HL-60 (cell line): ENCODE data around the gene PSMB10.

Source experiments
- GABPA ChIP-seq: IDR thresholded peaks from 2 replicates; pipeline ENCODE4 v1.6.1; 2012; ENCODE audit warnings: low read depth
- POLR2AphosphoS5 ChIP-seq: IDR thresholded peaks from 2 replicates; pipeline ENCODE4 v1.6.1; 2012; ENCODE audit warnings: low read depth
- SPI1 ChIP-seq: IDR thresholded peaks from 2 replicates; pipeline ENCODE4 v1.6.1; 2012; ENCODE audit warnings: low read depth, mild to moderate bottlenecking, borderline replicate concordance
- TF ChIP-seq, protein P1 (sequence below): IDR thresholded peaks from one replicate; pipeline ENCODE4 v1.5.1; 2011; ENCODE audit warnings: low read length, control low read depth, inconsistent platforms; ENCODE audit not compliant: insufficient read depth
- TF ChIP-seq, protein P2 (sequence below): IDR thresholded peaks from 2 replicates; pipeline ENCODE4 v1.6.1; 2012; ENCODE audit warnings: low read depth; ENCODE audit not compliant: insufficient replicate concordance

DNA sequence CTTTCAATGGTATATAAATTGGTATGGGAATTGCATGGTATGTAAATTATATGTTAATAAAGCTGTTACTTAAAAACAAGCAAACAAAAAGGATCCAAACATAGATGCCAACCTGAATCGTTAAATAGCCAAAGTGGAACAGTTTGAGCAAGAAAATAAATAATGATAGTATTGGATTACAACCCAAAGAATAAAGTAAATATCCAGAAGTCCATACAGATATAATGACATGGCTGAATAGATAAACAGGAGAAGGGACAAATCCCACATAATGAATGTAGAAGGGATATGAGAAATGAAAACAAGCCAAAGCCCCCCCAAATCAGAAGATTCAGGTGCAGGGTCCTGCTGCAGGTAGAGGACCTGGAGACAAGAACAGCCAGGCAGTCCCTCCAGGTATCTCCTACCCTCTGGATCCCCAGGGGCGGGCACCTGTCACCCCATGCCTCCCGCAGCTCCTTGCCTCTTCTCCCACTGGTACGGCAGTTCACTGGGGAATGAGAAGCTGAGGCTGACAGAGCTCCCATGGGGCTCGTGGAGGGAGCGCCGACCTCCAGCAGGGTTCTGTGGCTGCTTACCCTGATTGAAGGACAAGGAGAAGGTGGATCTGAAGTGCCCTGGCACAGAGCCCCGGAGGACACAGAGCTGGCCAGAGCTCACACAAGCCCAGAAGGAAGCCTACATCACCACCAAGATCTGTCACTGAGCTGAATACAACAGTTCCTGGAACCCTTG lies 17.2 kb upstream of the PSMB10 start:
- TF ChIP-seq, protein P1, sequence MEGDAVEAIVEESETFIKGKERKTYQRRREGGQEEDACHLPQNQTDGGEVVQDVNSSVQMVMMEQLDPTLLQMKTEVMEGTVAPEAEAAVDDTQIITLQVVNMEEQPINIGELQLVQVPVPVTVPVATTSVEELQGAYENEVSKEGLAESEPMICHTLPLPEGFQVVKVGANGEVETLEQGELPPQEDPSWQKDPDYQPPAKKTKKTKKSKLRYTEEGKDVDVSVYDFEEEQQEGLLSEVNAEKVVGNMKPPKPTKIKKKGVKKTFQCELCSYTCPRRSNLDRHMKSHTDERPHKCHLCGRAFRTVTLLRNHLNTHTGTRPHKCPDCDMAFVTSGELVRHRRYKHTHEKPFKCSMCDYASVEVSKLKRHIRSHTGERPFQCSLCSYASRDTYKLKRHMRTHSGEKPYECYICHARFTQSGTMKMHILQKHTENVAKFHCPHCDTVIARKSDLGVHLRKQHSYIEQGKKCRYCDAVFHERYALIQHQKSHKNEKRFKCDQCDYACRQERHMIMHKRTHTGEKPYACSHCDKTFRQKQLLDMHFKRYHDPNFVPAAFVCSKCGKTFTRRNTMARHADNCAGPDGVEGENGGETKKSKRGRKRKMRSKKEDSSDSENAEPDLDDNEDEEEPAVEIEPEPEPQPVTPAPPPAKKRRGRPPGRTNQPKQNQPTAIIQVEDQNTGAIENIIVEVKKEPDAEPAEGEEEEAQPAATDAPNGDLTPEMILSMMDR, result no peak
- TF ChIP-seq SPI1 (no peak), POLR2AphosphoS5 (no peak), GABPA (no peak)
- TF ChIP-seq, protein P2, sequence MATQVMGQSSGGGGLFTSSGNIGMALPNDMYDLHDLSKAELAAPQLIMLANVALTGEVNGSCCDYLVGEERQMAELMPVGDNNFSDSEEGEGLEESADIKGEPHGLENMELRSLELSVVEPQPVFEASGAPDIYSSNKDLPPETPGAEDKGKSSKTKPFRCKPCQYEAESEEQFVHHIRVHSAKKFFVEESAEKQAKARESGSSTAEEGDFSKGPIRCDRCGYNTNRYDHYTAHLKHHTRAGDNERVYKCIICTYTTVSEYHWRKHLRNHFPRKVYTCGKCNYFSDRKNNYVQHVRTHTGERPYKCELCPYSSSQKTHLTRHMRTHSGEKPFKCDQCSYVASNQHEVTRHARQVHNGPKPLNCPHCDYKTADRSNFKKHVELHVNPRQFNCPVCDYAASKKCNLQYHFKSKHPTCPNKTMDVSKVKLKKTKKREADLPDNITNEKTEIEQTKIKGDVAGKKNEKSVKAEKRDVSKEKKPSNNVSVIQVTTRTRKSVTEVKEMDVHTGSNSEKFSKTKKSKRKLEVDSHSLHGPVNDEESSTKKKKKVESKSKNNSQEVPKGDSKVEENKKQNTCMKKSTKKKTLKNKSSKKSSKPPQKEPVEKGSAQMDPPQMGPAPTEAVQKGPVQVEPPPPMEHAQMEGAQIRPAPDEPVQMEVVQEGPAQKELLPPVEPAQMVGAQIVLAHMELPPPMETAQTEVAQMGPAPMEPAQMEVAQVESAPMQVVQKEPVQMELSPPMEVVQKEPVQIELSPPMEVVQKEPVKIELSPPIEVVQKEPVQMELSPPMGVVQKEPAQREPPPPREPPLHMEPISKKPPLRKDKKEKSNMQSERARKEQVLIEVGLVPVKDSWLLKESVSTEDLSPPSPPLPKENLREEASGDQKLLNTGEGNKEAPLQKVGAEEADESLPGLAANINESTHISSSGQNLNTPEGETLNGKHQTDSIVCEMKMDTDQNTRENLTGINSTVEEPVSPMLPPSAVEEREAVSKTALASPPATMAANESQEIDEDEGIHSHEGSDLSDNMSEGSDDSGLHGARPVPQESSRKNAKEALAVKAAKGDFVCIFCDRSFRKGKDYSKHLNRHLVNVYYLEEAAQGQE, result no peak
